ENCODE results near the gene SARS1.

The SARS1 gene

DNA sequence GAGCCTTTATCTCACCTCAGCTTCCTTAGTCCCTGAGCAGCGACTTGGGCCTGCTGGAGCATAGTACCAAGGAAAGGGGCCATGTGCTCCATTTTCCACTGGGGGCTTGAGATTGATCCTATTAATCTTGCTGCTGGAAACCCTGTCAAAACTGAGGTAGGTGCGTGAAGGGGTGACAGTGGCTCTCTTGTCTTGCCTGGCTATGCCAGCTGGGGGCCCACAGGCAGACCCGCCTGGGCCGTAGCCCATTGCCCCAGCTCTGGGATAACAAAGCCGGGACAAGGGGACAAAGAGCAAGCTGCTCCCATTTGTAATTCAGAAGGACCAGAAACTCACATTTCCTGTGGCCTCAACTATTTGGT is 25.3 kb downstream of the SARS1 start:
- Histone ChIP-seq H3K27me3 (no peaks in the 10 kb centered on the region), H3K4me1 (peaks cover 7% of the 10 kb centered on the region; the same call in 1 of the 2 replicates), H3K36me3 (peaks cover 56% of the 10 kb centered on the region), H3K4me3 (ENCODE audit: low read depth, low read length) (no peak overlapping the region), H3K9me3 (no peaks in the 10 kb centered on the region)
- TF ChIP-seq, protein P1, sequence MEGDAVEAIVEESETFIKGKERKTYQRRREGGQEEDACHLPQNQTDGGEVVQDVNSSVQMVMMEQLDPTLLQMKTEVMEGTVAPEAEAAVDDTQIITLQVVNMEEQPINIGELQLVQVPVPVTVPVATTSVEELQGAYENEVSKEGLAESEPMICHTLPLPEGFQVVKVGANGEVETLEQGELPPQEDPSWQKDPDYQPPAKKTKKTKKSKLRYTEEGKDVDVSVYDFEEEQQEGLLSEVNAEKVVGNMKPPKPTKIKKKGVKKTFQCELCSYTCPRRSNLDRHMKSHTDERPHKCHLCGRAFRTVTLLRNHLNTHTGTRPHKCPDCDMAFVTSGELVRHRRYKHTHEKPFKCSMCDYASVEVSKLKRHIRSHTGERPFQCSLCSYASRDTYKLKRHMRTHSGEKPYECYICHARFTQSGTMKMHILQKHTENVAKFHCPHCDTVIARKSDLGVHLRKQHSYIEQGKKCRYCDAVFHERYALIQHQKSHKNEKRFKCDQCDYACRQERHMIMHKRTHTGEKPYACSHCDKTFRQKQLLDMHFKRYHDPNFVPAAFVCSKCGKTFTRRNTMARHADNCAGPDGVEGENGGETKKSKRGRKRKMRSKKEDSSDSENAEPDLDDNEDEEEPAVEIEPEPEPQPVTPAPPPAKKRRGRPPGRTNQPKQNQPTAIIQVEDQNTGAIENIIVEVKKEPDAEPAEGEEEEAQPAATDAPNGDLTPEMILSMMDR (IDR thresholded peaks at IDR 0.05; ENCODE audit: low read depth, low read length) = no peak
- DNase-seq = no peak

DNA sequence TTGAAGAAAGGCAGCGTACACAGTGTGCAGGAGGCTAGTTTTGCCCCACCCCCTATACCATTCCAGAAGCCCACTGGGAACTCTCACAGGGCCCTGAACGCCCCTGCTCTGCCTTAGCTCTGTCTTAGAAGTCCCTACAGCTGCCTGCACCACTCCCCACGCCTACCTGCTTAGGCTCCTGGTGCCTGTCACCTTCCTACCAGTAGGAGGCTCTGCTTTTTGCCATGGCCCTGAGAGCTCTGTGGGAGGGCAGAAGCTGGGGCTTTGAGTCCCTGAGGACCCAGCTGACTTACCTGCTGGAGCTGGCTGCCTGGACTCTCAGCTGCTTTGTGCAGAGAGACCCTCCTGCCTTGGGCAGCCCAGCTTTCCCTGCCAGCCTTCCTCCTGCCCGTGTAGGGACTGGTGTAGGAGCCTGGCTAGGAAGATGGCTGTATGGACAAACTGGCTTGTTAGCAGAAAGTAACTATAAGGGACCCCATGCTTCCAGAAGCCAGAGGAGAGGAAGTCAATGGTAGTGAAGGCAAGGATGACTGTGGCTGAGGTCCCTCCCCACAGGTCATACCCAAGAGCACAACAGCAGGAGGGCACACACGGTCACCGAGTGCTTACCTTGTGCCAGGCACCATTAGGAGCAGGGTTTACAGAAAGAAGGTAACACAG is 25.8 kb downstream of the SARS1 start:
- Histone ChIP-seq H3K9me3 (no peaks in the 10 kb centered on the region), H3K36me3 (peaks cover 51% of the 10 kb centered on the region), H3K4me3 (ENCODE audit: low read depth, low read length) (no peak overlapping the region), H3K4me1 (peaks cover 7% of the 10 kb centered on the region; the same call in 1 of the 2 replicates), H3K27me3 (no peaks in the 10 kb centered on the region)
- TF ChIP-seq, protein P1 (IDR thresholded peaks at IDR 0.05; ENCODE audit: low read depth, low read length) = peak; percentile 85
- peak; percentile 74 for DNase-seq

DNA sequence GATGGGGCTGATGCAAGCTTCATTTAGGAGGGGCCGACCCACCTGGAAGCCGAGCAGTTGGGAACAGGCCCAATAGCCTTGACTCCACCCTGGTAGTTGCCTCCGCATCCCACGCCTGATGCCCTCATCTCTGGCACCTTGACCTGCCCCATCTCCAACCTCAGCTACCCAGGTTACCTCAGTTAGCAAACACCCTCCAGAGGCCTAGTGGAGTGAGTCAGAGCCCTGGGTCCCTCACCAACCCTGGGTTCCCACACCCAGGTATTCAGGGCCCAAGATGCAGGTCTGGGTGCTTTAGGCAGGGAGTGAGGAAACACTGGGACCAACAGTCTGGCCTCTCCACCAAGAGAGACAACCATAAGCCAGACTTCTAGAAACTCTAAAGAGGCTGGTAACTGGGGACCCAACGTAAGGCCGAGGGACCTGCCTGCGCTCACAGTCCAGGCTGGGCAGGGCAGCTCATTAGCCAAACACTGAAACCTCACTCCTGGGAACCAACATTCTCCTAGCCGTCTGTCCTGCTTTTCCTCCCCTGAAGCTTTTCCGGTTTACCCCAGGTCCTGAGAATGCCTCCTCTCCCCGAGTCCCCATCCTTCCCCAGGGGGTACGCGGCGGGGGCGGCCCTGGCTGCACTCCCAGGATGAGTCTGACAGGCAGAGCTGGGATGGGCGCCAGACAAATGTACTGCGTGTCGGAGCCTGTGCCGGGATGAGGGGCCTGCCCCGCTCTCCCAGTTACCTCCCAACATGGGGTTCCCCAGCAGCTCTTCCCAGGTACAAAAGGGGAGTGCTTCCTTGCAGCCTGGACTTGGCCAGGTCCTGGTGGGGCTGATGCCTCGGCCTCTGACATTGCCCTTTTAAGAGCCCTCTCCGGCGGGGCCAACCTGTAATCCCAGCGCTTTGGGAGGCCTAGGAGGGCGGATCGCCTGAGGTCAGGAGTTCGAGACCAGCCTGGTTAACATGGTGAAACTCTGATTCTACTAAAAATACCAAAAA is 26.7 kb downstream of the SARS1 start:
- TF ChIP-seq, protein P1 (IDR thresholded peaks at IDR 0.05; ENCODE audit: low read depth, low read length) = no peak
- Histone ChIP-seq H3K9me3 (no peaks in the 10 kb centered on the region), H3K4me3 (ENCODE audit: low read depth, low read length) (no peak overlapping the region), H3K4me1 (peaks cover 7% of the 10 kb centered on the region; the same call in 1 of the 2 replicates), H3K27me3 (no peaks in the 10 kb centered on the region), H3K36me3 (peaks cover 42% of the 10 kb centered on the region)
- DNase-seq = peak; percentile 62

DNA sequence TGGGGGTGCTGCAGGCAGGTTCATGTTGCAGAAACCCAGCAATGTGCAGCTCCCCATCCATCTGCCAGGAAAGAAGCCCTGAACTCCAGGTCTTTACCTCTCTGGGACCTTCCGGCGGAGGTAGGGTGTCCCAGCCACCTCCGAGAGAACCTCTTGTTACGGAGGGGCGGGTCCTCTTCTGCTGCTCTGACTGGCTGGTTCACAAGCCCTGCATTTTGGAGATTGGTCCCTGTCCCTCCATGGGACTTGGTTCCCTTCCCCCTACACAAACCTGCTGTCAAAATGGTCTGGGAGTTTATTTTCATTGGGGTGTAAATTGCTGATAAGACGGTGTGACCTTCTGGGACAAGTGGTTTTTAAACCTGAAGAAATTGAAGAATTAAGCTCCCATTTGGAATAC is 27.6 kb downstream of the SARS1 start:
- H3K9me3 ChIP-seq = no peaks in the 10 kb centered on the region
- H3K4me1 ChIP-seq = peaks cover 7% of the 10 kb centered on the region; the same call in 1 of the 2 replicates
- H3K36me3 ChIP-seq = peaks cover 33% of the 10 kb centered on the region
- no peak overlapping the region for H3K4me3 ChIP-seq (ENCODE audit: low read depth, low read length)
- DNase-seq = no peak
- TF ChIP-seq, protein P1 (IDR thresholded peaks at IDR 0.05; ENCODE audit: low read depth, low read length) = no peak
- H3K27me3 ChIP-seq = no peaks in the 10 kb centered on the region

DNA sequence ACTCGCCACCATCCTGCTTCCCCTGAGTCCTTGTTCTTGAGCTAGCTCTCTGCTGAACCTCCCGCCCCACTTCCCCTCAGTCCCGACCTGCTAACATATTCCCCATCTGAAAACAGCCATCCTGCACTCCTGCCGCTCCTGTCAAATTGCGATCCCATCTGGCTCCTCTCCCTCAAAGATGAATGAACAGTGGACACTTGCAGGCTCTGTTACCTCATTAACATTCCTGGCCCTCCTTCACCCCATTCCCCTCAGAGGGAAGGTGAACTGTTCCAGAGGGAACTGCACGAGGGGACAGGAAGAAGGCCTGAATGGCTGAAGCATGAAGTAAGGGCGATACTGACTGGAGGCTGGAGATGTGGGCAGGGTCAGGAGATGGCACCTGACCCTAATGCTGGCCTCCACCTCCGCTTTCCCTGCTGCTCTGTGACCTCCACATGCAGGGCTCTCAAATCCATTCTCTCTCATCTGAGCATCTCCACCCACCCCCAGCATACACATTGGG is 28.2 kb downstream of the SARS1 start:
- no peak for DNase-seq
- Histone ChIP-seq H3K27me3 (no peaks in the 10 kb centered on the region), H3K4me3 (ENCODE audit: low read depth, low read length) (no peak overlapping the region), H3K4me1 (peaks cover 7% of the 10 kb centered on the region; the same call in 1 of the 2 replicates), H3K9me3 (no peaks in the 10 kb centered on the region), H3K36me3 (peaks cover 28% of the 10 kb centered on the region)
- TF ChIP-seq, protein P1 (IDR thresholded peaks at IDR 0.05; ENCODE audit: low read depth, low read length) = no peak
